Natural killer cell (primary cell): ENCODE data around the gene HRC. TPM values are rescaled to one million over a fixed set of nuclear protein-coding genes. Genes with fewer than 3 reads are reported as not detected.

ENCODE experiments used
- ATAC-seq, 3 donors: fragments of 150-1000 bp in 2 of 3; fragments of 200-7000 bp in 1 of 3; cut with Tn5 transposase; 1 replicate in 1 of 3; 2 replicates in 2 of 3; pipeline ENCODE4 v1.10.0; 2021; ENCODE audit warnings: mild to moderate bottlenecking in 2 of 3, moderate library complexity in 2 of 3
- DNase-seq, 2 donors: peaks; one replicate each; pipeline versions ENCODE4 v3.0.0 to v3.0.0-alpha.2; 2013 to 2021; ENCODE audit warnings: mixed read lengths in 1 of 2
- H3K27ac ChIP-seq: one replicate; pipeline ENCODE4 v1.5.1; 2013; ENCODE audit warnings: mild to moderate bottlenecking, low read length
- H3K27me3 ChIP-seq: one replicate; pipeline ENCODE4 v1.6.1; 2013; ENCODE audit warnings: low read length; ENCODE audit not compliant: control insufficient read depth, insufficient read depth
- H3K36me3 ChIP-seq: one replicate; pipeline ENCODE4 v1.6.1; 2013; ENCODE audit warnings: low read length; ENCODE audit not compliant: control insufficient read depth, insufficient read depth
- H3K4me1 ChIP-seq: one replicate; pipeline ENCODE4 v1.6.1; 2013; ENCODE audit warnings: low read length; ENCODE audit not compliant: control insufficient read depth, insufficient read depth
- H3K4me3 ChIP-seq: one replicate; pipeline ENCODE4 v1.5.1; 2013; ENCODE audit warnings: low read length
- H3K9me3 ChIP-seq: one replicate; pipeline ENCODE4 v1.6.1; 2013; ENCODE audit warnings: low read length; ENCODE audit not compliant: control insufficient read depth, insufficient read depth
- H3K27ac Mint-ChIP-seq, 2 donors: one replicate each; pipeline ENCODE4 v1.8.0; 2022; ENCODE audit warnings: mild to moderate bottlenecking in 2 of 2, mixed read lengths in 2 of 2, moderate library complexity in 1 of 2
- H3K27me3 Mint-ChIP-seq, 2 donors: one replicate each; pipeline ENCODE4 v1.8.0; 2022; ENCODE audit warnings: low read depth in 2 of 2, mixed read lengths in 2 of 2
- H3K36me3 Mint-ChIP-seq: one replicate; pipeline ENCODE4 v1.8.0; 2022; ENCODE audit warnings: mixed read lengths
- H3K4me1 Mint-ChIP-seq, 2 donors: one replicate each; pipeline ENCODE4 v1.8.0; 2022; ENCODE audit warnings: mixed read lengths in 2 of 2
- H3K4me3 Mint-ChIP-seq: one replicate; pipeline ENCODE4 v1.8.0; 2022; ENCODE audit warnings: mild to moderate bottlenecking, moderate library complexity, mixed read lengths
- H3K9me3 Mint-ChIP-seq, 2 donors: one replicate each; pipeline ENCODE4 v1.8.0; 2022; ENCODE audit warnings: mixed read lengths in 2 of 2
- WGBS: methylation state at CpG from one replicate; pipeline ENCODE4 v1.1.7; 2013; ENCODE audit warnings: missing lambda C conversion rate; ENCODE audit not compliant: insufficient coverage; 5-methylcytosine and 5-hydroxymethylcytosine counted together
- intact Hi-C: fragments of 100-400 bp; cut with micrococcal nuclease; formaldehyde crosslinking; loops from one replicate; pipeline ENCODE4 v1.14.2; 2022
- total RNA-seq, 4 donors: library from RNA; stranded (reverse); fragments of 120-200 nt in 1 of 4; gene quantifications; one replicate each; pipeline versions ENCODE4 v1.2.3 to v1.2.4, GENCODE V29; 2013 to 2022
- TF ChIP-seq, protein P1 (sequence below): fragments of 200-600 bp; IDR thresholded peaks from one replicate; pipeline ENCODE4 v1.8.0; 2022; ENCODE audit warnings: antibody characterized with exemption

HRC gene
- total RNA-seq, 3 donors from 2014 or later (not counting 1 experiment from before 2014, with no cell fraction given): not detected

- ATAC-seq (peak in 2 of 3 donors; percentile 30 to 37), DNase-seq (peak; percentile 38 to 57)
- Histone ChIP-seq H3K4me1 (peaks cover 45% of the 10 kb centered on the region), H3K36me3 (no peaks in the 10 kb centered on the region), H3K4me3 (peak overlapping the region; percentile 56), H3K27ac (no peak overlapping the region), H3K27me3 (peaks cover 25% of the 10 kb centered on the region), H3K9me3 (no peaks in the 10 kb centered on the region)
- under 1% methylated on average over 75 of the region's 75 CpGs for WGBS
- Mint-ChIP-seq H3K27me3 (peaks cover 19 to 56% of the 10 kb centered on the region in 2 donors), H3K36me3 (no peaks in the 10 kb centered on the region), H3K27ac (peak overlapping the region in 1 of 2 donors; percentile 54), H3K9me3 (no peaks in the 10 kb centered on the region), H3K4me3 (peak overlapping the region; percentile 96), H3K4me1 (peaks cover 26 to 52% of the 10 kb centered on the region in 2 donors)
- intact Hi-C loops: no loop called here
- TF ChIP-seq, protein P1, sequence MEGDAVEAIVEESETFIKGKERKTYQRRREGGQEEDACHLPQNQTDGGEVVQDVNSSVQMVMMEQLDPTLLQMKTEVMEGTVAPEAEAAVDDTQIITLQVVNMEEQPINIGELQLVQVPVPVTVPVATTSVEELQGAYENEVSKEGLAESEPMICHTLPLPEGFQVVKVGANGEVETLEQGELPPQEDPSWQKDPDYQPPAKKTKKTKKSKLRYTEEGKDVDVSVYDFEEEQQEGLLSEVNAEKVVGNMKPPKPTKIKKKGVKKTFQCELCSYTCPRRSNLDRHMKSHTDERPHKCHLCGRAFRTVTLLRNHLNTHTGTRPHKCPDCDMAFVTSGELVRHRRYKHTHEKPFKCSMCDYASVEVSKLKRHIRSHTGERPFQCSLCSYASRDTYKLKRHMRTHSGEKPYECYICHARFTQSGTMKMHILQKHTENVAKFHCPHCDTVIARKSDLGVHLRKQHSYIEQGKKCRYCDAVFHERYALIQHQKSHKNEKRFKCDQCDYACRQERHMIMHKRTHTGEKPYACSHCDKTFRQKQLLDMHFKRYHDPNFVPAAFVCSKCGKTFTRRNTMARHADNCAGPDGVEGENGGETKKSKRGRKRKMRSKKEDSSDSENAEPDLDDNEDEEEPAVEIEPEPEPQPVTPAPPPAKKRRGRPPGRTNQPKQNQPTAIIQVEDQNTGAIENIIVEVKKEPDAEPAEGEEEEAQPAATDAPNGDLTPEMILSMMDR: no peak
These were observed 4.9 kb downstream of the HRC start for GRCh38 chr19:49150106-49150943.

GRCh38 chr19:49149652-49150105 lies 5.5 kb downstream of the HRC start:
- TF ChIP-seq, protein P1: no peak
- peak overlapping the region; percentile 96 for H3K4me3 Mint-ChIP-seq
- H3K9me3 Mint-ChIP-seq: no peaks in the 10 kb centered on the region
- peaks cover 25% of the 10 kb centered on the region for H3K27me3 ChIP-seq
- peaks cover 19 to 55% of the 10 kb centered on the region in 2 donors for H3K27me3 Mint-ChIP-seq
- H3K27ac ChIP-seq: no peak overlapping the region
- H3K9me3 ChIP-seq: no peaks in the 10 kb centered on the region
- H3K4me1 Mint-ChIP-seq: peaks cover 27 to 52% of the 10 kb centered on the region in 2 donors
- 3% methylated on average over 20 of the region's 23 CpGs for WGBS
- ATAC-seq (no peak), DNase-seq (no peak)
- H3K36me3 ChIP-seq: no peaks in the 10 kb centered on the region
- no peaks in the 10 kb centered on the region for H3K36me3 Mint-ChIP-seq
- peak overlapping the region in 1 of 2 donors; percentile 54 for H3K27ac Mint-ChIP-seq
- peak overlapping the region; percentile 56 for H3K4me3 ChIP-seq
- H3K4me1 ChIP-seq: peaks cover 45% of the 10 kb centered on the region
- intact Hi-C loops: loop anchor here (10.0 kb wide), 1 partner anchor 155 kb away; the partner anchor contains the start of genes GYS1 and RUVBL2

GRCh38 chr19:49148784-49149651 lies 6.2 kb downstream of the HRC start:
- WGBS: 5% methylated on average over 49 of the region's 49 CpGs

More at GRCh38 chr19:49148784-49149651, 6.2 kb downstream of the HRC start:
- H3K27ac Mint-ChIP-seq: no peak overlapping the region
- H3K4me1 ChIP-seq: peaks cover 45% of the 10 kb centered on the region
- no peaks in the 10 kb centered on the region for H3K36me3 ChIP-seq
- DNase-seq (peak; percentile 80 to 84), ATAC-seq (peak; percentile 75 to 82 (median 79))
- TF ChIP-seq, protein P1: no peak
- H3K27me3 Mint-ChIP-seq: peaks cover 17 to 48% of the 10 kb centered on the region in 2 donors
- intact Hi-C loops: loop anchor here (10.0 kb wide), 1 partner anchor 154 kb away; the partner anchor contains the start of genes GYS1 and RUVBL2
- peak overlapping the region; percentile 56 for H3K4me3 ChIP-seq
- no peak overlapping the region for H3K27ac ChIP-seq
- H3K9me3 Mint-ChIP-seq: no peaks in the 10 kb centered on the region
- peak overlapping the region; percentile 96 for H3K4me3 Mint-ChIP-seq
- H3K4me1 Mint-ChIP-seq: peaks cover 27 to 52% of the 10 kb centered on the region in 2 donors
- no peaks in the 10 kb centered on the region for H3K9me3 ChIP-seq
- H3K36me3 Mint-ChIP-seq: no peaks in the 10 kb centered on the region
- peaks cover 25% of the 10 kb centered on the region for H3K27me3 ChIP-seq
